GM13976 (cell line): Measurements from ENCODE around the gene SPRED2.

Experiments used
- DNase-seq: peaks from one replicate; pipeline ENCODE4 v3.0.0; 2012; ENCODE audit warnings: low spot score
- CTCF ChIP-seq: IDR thresholded peaks from 2 replicates; pipeline ENCODE4 v1.5.1; 2012; ENCODE audit warnings: borderline replicate concordance, mild to moderate bottlenecking; ENCODE audit not compliant: insufficient read depth; ENCODE audit errors: extremely low read depth, missing control alignments, control extremely low read depth
- in situ Hi-C: fragments of 300-500 bp; cut with MboI; formaldehyde crosslinking; loops from one replicate; pipeline ENCODE4 v1.12.0; 2022; ENCODE audit warnings: low sequenced_read_pairs, mixed read lengths, inconsistent platforms; ENCODE audit not compliant: unreplicated experiment

The SPRED2 gene

GRCh38 chr2:65407240-65407639 is 25.2 kb downstream of the SPRED2 start:
- in situ Hi-C loops: no loop called here
- DNase-seq: no peak
- TF ChIP-seq CTCF: no peak

DNA sequence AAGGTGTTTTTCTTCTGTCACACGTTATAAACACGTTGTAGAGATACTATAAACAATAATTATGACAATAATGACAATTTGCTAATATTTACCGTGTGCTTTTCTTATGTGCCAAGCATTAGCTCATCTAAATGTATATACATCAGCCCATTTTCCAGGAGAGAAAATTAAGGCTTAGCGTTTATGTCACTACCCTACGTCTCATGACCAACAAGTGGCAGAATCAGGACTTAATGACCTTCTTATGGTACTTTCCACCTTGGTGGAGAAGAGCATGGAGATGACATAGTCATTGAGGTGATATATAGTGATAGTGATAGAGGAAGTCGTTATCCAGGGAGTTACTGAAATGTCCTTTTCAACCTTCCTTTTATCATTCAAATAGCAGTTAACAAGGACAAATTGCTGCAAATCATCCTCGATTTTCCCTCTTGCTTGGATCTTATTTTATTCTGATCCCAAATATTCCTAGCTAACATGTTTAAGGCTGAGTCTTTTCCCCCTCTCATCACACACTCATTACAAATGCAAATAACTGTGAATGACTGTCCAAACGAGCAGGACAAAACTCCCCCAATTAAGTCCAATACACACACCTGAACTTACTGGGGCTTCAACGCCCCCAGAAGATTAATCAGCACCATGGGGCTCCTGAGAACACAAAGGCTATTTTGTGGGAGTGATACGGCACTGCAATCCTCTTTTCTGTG is 27.3 kb downstream of the SPRED2 start:
- DNase-seq: no peak

GRCh38 chr2:65403529-65403915 is 28.9 kb downstream of the SPRED2 start:
- DNase-seq: no peak
- in situ Hi-C loops: no loop called here
- no peak for TF ChIP-seq CTCF

More for the DNA sequence above, 27.3 kb downstream of the SPRED2 start:
- TF ChIP-seq CTCF: no peak
- in situ Hi-C loops: no loop called here

GRCh38 chr2:65402780-65403528 is 29.4 kb downstream of the SPRED2 start:
- no peak for TF ChIP-seq CTCF
- no peak for DNase-seq
- in situ Hi-C loops: no loop called here

DNA sequence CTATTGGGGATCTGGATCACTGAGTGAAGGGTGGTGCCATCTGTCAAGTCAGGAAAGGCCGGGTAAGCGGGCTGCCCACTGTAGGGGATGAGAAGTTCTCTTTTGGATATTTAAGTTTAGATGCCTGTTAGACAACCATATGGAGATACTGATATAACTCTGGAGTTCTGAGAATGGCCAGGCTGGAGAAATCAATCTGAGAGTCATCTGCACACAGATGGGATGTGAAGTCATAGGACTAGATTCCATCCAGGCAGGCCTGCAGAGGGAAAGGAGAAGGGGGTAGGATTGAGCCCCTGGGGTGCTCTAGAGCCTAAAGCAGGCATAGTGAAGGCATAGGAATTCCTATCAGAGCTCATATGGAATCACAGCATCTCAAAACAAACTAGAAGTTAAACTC is 30.1 kb downstream of the SPRED2 start:
- in situ Hi-C loops: no loop called here
- no peak for DNase-seq
- no peak for TF ChIP-seq CTCF

GRCh38 chr2:65397122-65397521 is 35.3 kb downstream of the SPRED2 start:
- no peak for DNase-seq
- in situ Hi-C loops: no loop called here
- TF ChIP-seq CTCF: no peak
